HUES48 (cell line): ENCODE measurements around the gene SERF2.
A peak's percentile ranks its signal among the peaks of the same experiment; 100 is the strongest.

Experiments used
- H3K27ac ChIP-seq: one replicate; pipeline ENCODE4 v1.7.0; 2013; ENCODE audit warnings: low read depth, low read length, inconsistent platforms
- H3K27me3 ChIP-seq: 2 replicates; pipeline ENCODE4 v1.6.1; 2013; ENCODE audit warnings: mild to moderate bottlenecking, low read length; ENCODE audit not compliant: control insufficient read depth, insufficient read depth
- H3K36me3 ChIP-seq: 2 replicates; pipeline ENCODE4 v1.6.1; 2013; ENCODE audit warnings: low read length; ENCODE audit not compliant: control insufficient read depth, insufficient read depth
- H3K4me1 ChIP-seq: 2 replicates; pipeline ENCODE4 v1.6.1; 2013; ENCODE audit warnings: mild to moderate bottlenecking, low read length; ENCODE audit not compliant: control insufficient read depth, insufficient read depth
- H3K4me3 ChIP-seq: 2 replicates; pipeline ENCODE4 v1.5.1; 2013; ENCODE audit warnings: mild to moderate bottlenecking, low read depth, low read length
- H3K9ac ChIP-seq: 2 replicates; pipeline ENCODE4 v1.6.1; 2013; ENCODE audit warnings: mild to moderate bottlenecking, low read depth, low read length, moderate library complexity
- H3K9me3 ChIP-seq: 2 replicates; pipeline ENCODE4 v1.6.1; 2013; ENCODE audit warnings: low read length; ENCODE audit not compliant: control insufficient read depth, insufficient read depth

SERF2 gene

GRCh38 chr15:43772624-43773023 is 19.5 kb upstream of the SERF2 start:
- H3K27me3 ChIP-seq, result no peaks in the 10 kb centered on the region
- peaks cover 68% of the 10 kb centered on the region for H3K36me3 ChIP-seq
- H3K9me3 ChIP-seq, result no peaks in the 10 kb centered on the region
- H3K4me1 ChIP-seq, result peaks cover 10% of the 10 kb centered on the region
- no peak overlapping the region for H3K27ac ChIP-seq
- no peak overlapping the region for H3K9ac ChIP-seq
- H3K4me3 ChIP-seq, result no peak overlapping the region

GRCh38 chr15:43774062-43774461 is 18.1 kb upstream of the SERF2 start:
- H3K9ac ChIP-seq, result no peak overlapping the region
- H3K4me3 ChIP-seq, result no peak overlapping the region
- no peak overlapping the region for H3K27ac ChIP-seq
- no peaks in the 10 kb centered on the region for H3K9me3 ChIP-seq
- H3K36me3 ChIP-seq, result peaks cover 54% of the 10 kb centered on the region
- peaks cover 10% of the 10 kb centered on the region for H3K4me1 ChIP-seq
- H3K27me3 ChIP-seq, result no peaks in the 10 kb centered on the region

- Histone ChIP-seq H3K9me3 (no peaks in the 10 kb centered on the region), H3K4me1 (peaks cover 10% of the 10 kb centered on the region), H3K9ac (no peak overlapping the region), H3K27me3 (no peaks in the 10 kb centered on the region), H3K4me3 (peak overlapping the region; percentile 86), H3K36me3 (peaks cover 39% of the 10 kb centered on the region), H3K27ac (no peak overlapping the region)
These were observed 16.6 kb upstream of the SERF2 start for GRCh38 chr15:43775411-43775965.

GRCh38 chr15:43776101-43776717 is 15.9 kb upstream of the SERF2 start:
- Histone ChIP-seq H3K4me1 (peaks cover 10% of the 10 kb centered on the region), H3K9me3 (no peaks in the 10 kb centered on the region), H3K27ac (peak overlapping the region; percentile 2), H3K36me3 (peaks cover 32% of the 10 kb centered on the region), H3K27me3 (no peaks in the 10 kb centered on the region), H3K9ac (peak overlapping the region; percentile 55; the same call in 1 of the 2 replicates), H3K4me3 (peak overlapping the region; percentile 86)

GRCh38 chr15:43776718-43777266 is 15.3 kb upstream of the SERF2 start, which contains the start of gene ELL3:
Gene ELL3 (minus strand): TSS chr15:43776966. CDS start chr15:43776901, 65 bp downstream.
- Histone ChIP-seq H3K4me3 (peak within 1 kb of the TSS; percentile 86), H3K27ac (peak within 1 kb of the TSS; percentile 55), H3K36me3 (peaks cover 26% of the 10 kb centered on the region), H3K27me3 (no peaks in the 10 kb centered on the region), H3K4me1 (peaks cover 10% of the 10 kb centered on the region), H3K9ac (peak within 1 kb of the TSS; percentile 55; the same call in 1 of the 2 replicates), H3K9me3 (no peaks in the 10 kb centered on the region)

GRCh38 chr15:43777267-43777914 is 14.7 kb upstream of the SERF2 start:
- H3K4me1 ChIP-seq, result peaks cover 10% of the 10 kb centered on the region
- H3K27ac ChIP-seq, result peak overlapping the region; percentile 55
- H3K9ac ChIP-seq, result 0 out of 2 replicates have a peak overlapping the region, but pooled peaks have one; percentile 7
- H3K27me3 ChIP-seq, result no peaks in the 10 kb centered on the region
- H3K36me3 ChIP-seq, result peaks cover 20% of the 10 kb centered on the region
- H3K4me3 ChIP-seq, result peak overlapping the region; percentile 86
- no peaks in the 10 kb centered on the region for H3K9me3 ChIP-seq

- Histone ChIP-seq H3K9me3 (no peaks in the 10 kb centered on the region), H3K4me3 (no peak overlapping the region)
These were observed 13.1 kb upstream of the SERF2 start for GRCh38 chr15:43779016-43779415.

GRCh38 chr15:43789409-43789808 is 2.7 kb upstream of the SERF2 start:
- Histone ChIP-seq H3K4me1 (peaks cover 14% of the 10 kb centered on the region), H3K9me3 (no peaks in the 10 kb centered on the region), H3K9ac (no peak overlapping the region), H3K27ac (no peak overlapping the region), H3K36me3 (peaks cover 13% of the 10 kb centered on the region), H3K27me3 (no peaks in the 10 kb centered on the region), H3K4me3 (no peak overlapping the region)

More at GRCh38 chr15:43779016-43779415, 13.1 kb upstream of the SERF2 start:
- Histone ChIP-seq H3K9ac (no peak overlapping the region), H3K27me3 (no peaks in the 10 kb centered on the region), H3K27ac (no peak overlapping the region), H3K4me1 (peaks cover 10% of the 10 kb centered on the region), H3K36me3 (peaks cover 6% of the 10 kb centered on the region)

GRCh38 chr15:43792761-43793476 is 799 bp downstream of the SERF2 start:
- Histone ChIP-seq H3K36me3 (peaks cover 40% of the 10 kb centered on the region), H3K4me1 (peaks cover 36% of the 10 kb centered on the region), H3K4me3 (peak overlapping the region; percentile 81), H3K9ac (peak overlapping the region; percentile 90), H3K27ac (peak overlapping the region; percentile 83), H3K9me3 (no peaks in the 10 kb centered on the region), H3K27me3 (no peaks in the 10 kb centered on the region)

- Histone ChIP-seq H3K27me3 (no peaks in the 10 kb centered on the region), H3K9ac (no peak overlapping the region), H3K4me1 (peaks cover 36% of the 10 kb centered on the region)
These were observed 1.5 kb downstream of the SERF2 start for GRCh38 chr15:43793647-43794046.

More at GRCh38 chr15:43793647-43794046, 1.5 kb downstream of the SERF2 start:
- Histone ChIP-seq H3K27ac (no peak overlapping the region), H3K36me3 (peaks cover 40% of the 10 kb centered on the region), H3K4me3 (peak overlapping the region; percentile 81), H3K9me3 (no peaks in the 10 kb centered on the region)
